ENCODE data around the gene SLC17A9. TPM values are rescaled to one million over a fixed set of nuclear protein-coding genes. Genes with fewer than 3 reads are reported as not detected.

SLC17A9 gene
- total and polyA plus RNA-seq, 2 of the 8 experiments (the other 6 are each of a cell fraction or from before 2014, with no cell fraction given) = 23.5 to 35.2 TPM

DNA sequence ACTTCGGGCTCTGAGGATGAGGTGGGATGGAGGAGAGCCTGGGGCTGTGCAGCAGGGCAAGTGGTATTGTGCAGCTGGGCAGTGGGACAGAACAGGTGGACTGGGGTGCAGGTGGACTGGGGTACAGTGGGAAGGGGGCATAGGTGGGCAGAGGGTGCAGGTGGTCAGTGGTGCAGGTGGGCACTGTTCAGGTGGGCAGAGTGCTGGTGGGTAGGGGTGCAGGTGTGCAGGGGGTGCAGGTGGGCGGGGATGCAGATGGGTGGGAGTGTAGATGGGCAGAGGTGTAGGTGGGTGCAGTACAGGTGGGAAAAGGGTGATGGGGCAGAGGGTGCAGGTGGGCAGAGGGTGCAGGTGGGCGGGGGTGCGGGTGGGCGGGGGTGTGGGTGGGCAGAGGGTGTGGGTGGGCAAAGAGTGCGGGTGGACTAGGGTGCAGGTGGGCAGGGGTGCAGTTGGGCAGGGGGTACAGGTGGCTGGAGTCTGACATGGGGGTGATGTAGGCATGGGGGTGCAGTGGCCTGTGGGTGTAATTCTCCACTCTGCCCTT is 33.8 kb downstream of the SLC17A9 start:
- peaks cover 0 to 19% (median 7%) of the 10 kb centered on the region in 4 experiments; a peak in 5 of 7 replicates for H3K4me1 ChIP-seq (replicated peaks in 1 of 4; ENCODE audit: control insufficient read depth in 3 of 4, insufficient read depth in 4 of 4, low read length in 3 of 4)

More for the DNA sequence above, 33.8 kb downstream of the SLC17A9 start:
- H3K23ac ChIP-seq (ENCODE audit: insufficient read length) = no peak overlapping the region
- FAIRE-seq (no peak), DNase-seq (ENCODE audit: low read depth in 1 of 2, low spot score in 2 of 2) (no peak)
- no peaks in the 10 kb centered on the region for H3K79me2 ChIP-seq (ENCODE audit: control insufficient read depth in 1 of 2, insufficient read depth in 2 of 2, low read length in 2 of 2)
- H3K4ac ChIP-seq (replicated peaks; ENCODE audit: insufficient read length, low read depth, low read length) = no peak overlapping the region
- no peak overlapping the region for H2BK15ac ChIP-seq (ENCODE audit: low read length)
- no peaks in the 10 kb centered on the region for H3K23me2 ChIP-seq (ENCODE audit: low read depth, low read length)
- H3K56ac ChIP-seq (replicated peaks; ENCODE audit: insufficient read length, low read depth, low read length) = no peak overlapping the region
- no peak overlapping the region for H3K18ac ChIP-seq (ENCODE audit: extremely low read depth, low read length)
- no peak overlapping the region for H3K27ac ChIP-seq (ENCODE audit: low read depth, low read length)
- H2BK20ac ChIP-seq (ENCODE audit: low read length) = no peak overlapping the region
- H3K36me3 ChIP-seq (ENCODE audit: control insufficient read depth in 2 of 4, insufficient read depth in 4 of 4, low read length in 3 of 4) = no peaks in the 10 kb centered on the region
- H4K20me1 ChIP-seq (replicated peaks in 1 of 2; ENCODE audit: control insufficient read depth in 1 of 2, insufficient read depth in 2 of 2, low read length in 2 of 2) = no peaks in the 10 kb centered on the region
- peak overlapping the region; percentile 42 for H4K91ac ChIP-seq (replicated peaks; ENCODE audit: insufficient read length, low read length)
- H3K4me3 ChIP-seq (ENCODE audit: extremely low read depth in 1 of 4, insufficient read depth in 2 of 4, low read depth in 3 of 4, low read length in 4 of 4) = no peak overlapping the region
- no peak for TF ChIP-seq SRF (IDR thresholded peaks at IDR 0.05; ENCODE audit: low read depth, low read length)
- TF ChIP-seq BCL11A (IDR thresholded peaks at IDR 0.05; ENCODE audit: low read depth in 2 of 2, low read length in 2 of 2) = no peak
- TF ChIP-seq POU5F1 (IDR thresholded peaks at IDR 0.05; ENCODE audit: low read depth, low read length) = no peak
- TF ChIP-seq SAP30 (IDR thresholded peaks at IDR 0.05; ENCODE audit: insufficient read depth, insufficient replicate concordance, low read length) = no peak
- TF ChIP-seq GABPA (IDR thresholded peaks at IDR 0.05; ENCODE audit: borderline replicate concordance, insufficient read depth, low read length) = no peak
- H3K9me3 ChIP-seq (ENCODE audit: insufficient read depth in 2 of 2, low read depth in 1 of 2, low read length in 1 of 2) = no peaks in the 10 kb centered on the region
- no peak overlapping the region for H2BK120ac ChIP-seq (replicated peaks; ENCODE audit: low read depth, low read length)
- no peak overlapping the region for H3K9ac ChIP-seq (replicated peaks in 1 of 4; ENCODE audit: extremely low read depth in 1 of 4, low read depth in 3 of 4, low read length in 3 of 4)
- no peaks in the 10 kb centered on the region for H3K27me3 ChIP-seq (replicated peaks in 1 of 4; ENCODE audit: control insufficient read depth in 3 of 4, extremely low read depth in 1 of 4, insufficient read depth in 3 of 4, low read length in 3 of 4)
- no peak overlapping the region for H3K4me2 ChIP-seq (ENCODE audit: insufficient read depth in 1 of 2, low read depth in 2 of 2, low read length in 2 of 2)
- no peaks in the 10 kb centered on the region; the same call in 1 of the 2 replicates for H3K79me1 ChIP-seq (ENCODE audit: low read depth, low read length)
- 0 out of 2 replicates have a peak overlapping the region, but pooled peaks have one; percentile 21 for H2BK5ac ChIP-seq (ENCODE audit: low read depth, low read length)
- H2AFZ ChIP-seq (ENCODE audit: low read length) = no peak overlapping the region
- ChIA-PET CTCF (ENCODE audit: partially characterized antibody) (interaction anchor here (3.7 kb wide), 1 partner anchor 9 kb away, joined by 13 read pairs; no protein-coding TSS in a partner anchor), POLR2A (ENCODE audit: partially characterized antibody) (interaction anchor here (1.3 kb wide), 1 partner anchor 49 kb away, joined by 3 read pairs; no protein-coding TSS in a partner anchor)
- WGBS, 2 experiments (ENCODE audit: extremely low coverage in 1 of 2, insufficient coverage in 1 of 2, insufficient read length in 1 of 2, insufficient replicate concordance in 2 of 2, low coverage in 1 of 2, low lambda C conversion rate in 2 of 2, missing lambda C conversion rate in 1 of 2) = 83% methylated on average over 6 of the region's 6 CpGs; no CpG with 5 or more reads in 1 of the 2 experiments
- H2BK12ac ChIP-seq (ENCODE audit: low read depth, low read length) = 0 out of 2 replicates have a peak overlapping the region, but pooled peaks have one; percentile 55
- H4K5ac ChIP-seq (ENCODE audit: insufficient read length, low read depth, low read length) = no peak overlapping the region
- no peak overlapping the region for H2AK5ac ChIP-seq (ENCODE audit: low read depth, low read length)
- no peak overlapping the region for H4K8ac ChIP-seq (ENCODE audit: extremely low read depth, insufficient read depth, low read length)
- no peak overlapping the region for H3K14ac ChIP-seq (ENCODE audit: insufficient read length)

Data from H1 (cell line).